K562 (cell line): Measurements from ENCODE around the gene PPP4R3B. TPM values are rescaled to one million over a fixed set of nuclear protein-coding genes. Genes with fewer than 3 reads are reported as not detected.
A peak's percentile ranks its signal among the peaks of the same experiment; 100 is the strongest.

Experiments
- ATAC-seq: fragments of 200-7000 bp; cut with Tn5 transposase; 3 replicates; pipeline ENCODE4 v1.9.1; 2020; ENCODE audit warnings: moderate library complexity
- BruUV-seq: library from RNA; stranded (reverse); fragments of 400-500 nt; replicated peaks from 2 replicates; lab custom pipeline; 2021; lab: Mats Ljungman, UMichigan
- CTCF ChIA-PET: fragments of 300-600 bp; formaldehyde crosslinking; extraction: SDS; loops from one replicate; lab custom pipeline; 2021; ENCODE audit warnings: low intra/inter-chr PET ratio; lab: Yijun Ruan, JAX
- POLR2A ChIA-PET: fragments of 300-600, 350-650 bp; sonication (Branson Sonifier 250); formaldehyde crosslinking; extraction: SDS; loops from one replicate; lab custom pipeline; 2021; ENCODE audit warnings: antibody characterized with exemption, inconsistent platforms; lab: Yijun Ruan, JAX
- DNase-seq, 4 experiments: peaks; one replicate each; pipeline versions ENCODE4 v3.0.0 to v3.0.0-alpha.2; 2011 to 2018; ENCODE audit warnings: low spot score in 3 of 4, mixed read lengths in 3 of 4; ENCODE audit errors: extremely low read depth in 1 of 4
- FAIRE-seq: peaks from 2 replicates; lab custom pipeline; 2011; peaks lifted over from hg19 to GRCh38; lab: Jason Lieb, UNC
- H2AFZ ChIP-seq: 2 replicates; pipeline ENCODE4 v1.6.0; 2011; ENCODE audit warnings: low read depth, low read length, control low read depth, inconsistent platforms
- H3K27ac ChIP-seq: fragments of 200-600 bp; 3 replicates; pipeline ENCODE4 v1.8.0; 2011; ENCODE audit warnings: low read depth, mild to moderate bottlenecking, control low read depth, inconsistent platforms, low read length, moderate library complexity, mixed read lengths; ENCODE audit errors: extremely low read depth
- H3K27me3 ChIP-seq, 2 experiments: fragments of 300-600 bp in 1 of 2; 2 replicates in 1 of 2; 3 replicates in 1 of 2; pipeline versions ENCODE4 v1.6.0 to v1.8.0; 2011; ENCODE audit warnings: inconsistent platforms in 2 of 2, low read length in 2 of 2, mild to moderate bottlenecking in 1 of 2, mixed read lengths in 1 of 2, moderate library complexity in 1 of 2; ENCODE audit not compliant: control insufficient read depth in 2 of 2, insufficient read depth in 2 of 2
- H3K36me3 ChIP-seq: fragments of 300-600 bp; 3 replicates; pipeline ENCODE4 v1.8.0; 2011; ENCODE audit warnings: mild to moderate bottlenecking, low read length, inconsistent platforms; ENCODE audit not compliant: control insufficient read depth, insufficient read depth
- H3K4me1 ChIP-seq, 2 experiments: fragments of 200-600 bp in 1 of 2; replicated peaks in 1 of 2; 2 replicates in 1 of 2; 3 replicates in 1 of 2; pipeline versions ENCODE4 v1.5.1 to v1.8.0; 2011; ENCODE audit warnings: inconsistent platforms in 2 of 2, low read length in 2 of 2, mild to moderate bottlenecking in 1 of 2, mixed read lengths in 1 of 2, moderate library complexity in 1 of 2; ENCODE audit not compliant: control insufficient read depth in 2 of 2, insufficient read depth in 2 of 2
- H3K4me2 ChIP-seq: 2 replicates; pipeline ENCODE4 v1.6.1; 2011; ENCODE audit warnings: low read length, control low read depth, inconsistent platforms, mixed read lengths; ENCODE audit not compliant: insufficient read depth
- H3K4me3 ChIP-seq: fragments of 200-600 bp; sonication (generic), shearing (Covaris generic); 2 replicates; pipeline ENCODE4 v1.5.1; 2016; ENCODE audit warnings: control low read depth, inconsistent platforms
- H3K79me2 ChIP-seq: fragments of 200-600 bp; 3 replicates; pipeline ENCODE4 v1.8.0; 2011; ENCODE audit warnings: low read length, inconsistent platforms; ENCODE audit not compliant: control insufficient read depth, insufficient read depth
- H3K9ac ChIP-seq, 2 experiments: 2 replicates each; pipeline versions ENCODE4 v1.6.0 to v1.6.1; 2011; ENCODE audit warnings: low read depth in 2 of 2, low read length in 2 of 2, control low read depth in 1 of 2, inconsistent platforms in 1 of 2, mild to moderate bottlenecking in 1 of 2, mixed read lengths in 1 of 2; ENCODE audit not compliant: insufficient read depth in 1 of 2
- H3K9me1 ChIP-seq: one replicate; pipeline ENCODE4 v1.6.0; 2011; ENCODE audit warnings: inconsistent platforms, mild to moderate bottlenecking, low read length, moderate library complexity; ENCODE audit not compliant: control insufficient read depth, insufficient read depth
- H3K9me3 ChIP-seq: replicated peaks from 2 replicates; pipeline ENCODE4 v1.5.1; 2011; ENCODE audit warnings: low read depth, low read length, inconsistent platforms; ENCODE audit not compliant: control insufficient read depth, insufficient read depth
- H4K20me1 ChIP-seq: replicated peaks from 2 replicates; pipeline ENCODE4 v1.6.1; 2011; ENCODE audit warnings: low read length, inconsistent platforms, mixed read lengths; ENCODE audit not compliant: control insufficient read depth, insufficient read depth
- CHD4 ChIP-seq: fragments of 200-600 bp; sonication (generic); IDR thresholded peaks from 3 replicates; pipeline ENCODE4 v1.6.1; 2012; ENCODE audit warnings: low read depth, mild to moderate bottlenecking, mixed read lengths, low read length, inconsistent platforms; ENCODE audit not compliant: insufficient read depth, insufficient replicate concordance, poor library complexity, severe bottlenecking
- FOXJ2 ChIP-seq: fragments of 200-800 bp; sonication (Bioruptor generic); IDR thresholded peaks from 2 replicates; pipeline ENCODE4 v1.6.1; 2016; ENCODE audit warnings: missing genetic modification characterization, missing compliant biosample characterization
- HES1 ChIP-seq: fragments of 450-650 bp; IDR thresholded peaks from 2 replicates; pipeline ENCODE4 v1.6.1; 2016; ENCODE audit warnings: low read depth, mild to moderate bottlenecking, moderate library complexity
- NFXL1 ChIP-seq: fragments of 450-650 bp; formaldehyde crosslinking; IDR thresholded peaks from 2 replicates; pipeline ENCODE4 v1.4.0; 2021; ENCODE audit warnings: mild to moderate bottlenecking
- REST ChIP-seq, 2 experiments: fragments of 450-650 bp; formaldehyde crosslinking in 1 of 2; IDR thresholded peaks; 2 replicates each; pipeline versions ENCODE4 v1.4.0 to v1.6.1; 2014 to 2020; ENCODE audit warnings: mild to moderate bottlenecking in 2 of 2, borderline replicate concordance in 1 of 2, low read depth in 1 of 2
- ZBTB26 ChIP-seq: fragments of 450-650 bp; formaldehyde crosslinking; IDR thresholded peaks from 2 replicates; pipeline ENCODE4 v1.4.0; 2022; ENCODE audit warnings: missing genetic modification characterization
- ZNF431 ChIP-seq: sonication (generic); formaldehyde crosslinking; IDR thresholded peaks from 2 replicates; pipeline ENCODE4 v1.8.0; 2022; ENCODE audit warnings: mild to moderate bottlenecking, missing genetic modification reagents
- ZSCAN29 ChIP-seq: fragments of 450-650 bp; IDR thresholded peaks from 2 replicates; pipeline ENCODE4 v1.6.1; 2017
- WGBS: fragments of 100-300 bp; shearing (Covaris generic); methylation state at CpG from one replicate; pipeline ENCODE4 v1.1.6; 2016; ENCODE audit warnings: low coverage, mixed read lengths; ENCODE audit not compliant: insufficient coverage; ENCODE audit errors: missing lambda C conversion rate; 5-methylcytosine and 5-hydroxymethylcytosine counted together
- in situ Hi-C: fragments of 300-500 bp; cut with MboI; formaldehyde crosslinking; loops from 4 replicates; pipeline ENCODE4 v1.15.0; 2018; ENCODE audit warnings: inconsistent platforms, mixed read lengths
- intact Hi-C: fragments of 100-400 bp; cut with micrococcal nuclease; formaldehyde crosslinking; loops from 2 replicates; pipeline ENCODE4 v1.14.2; 2022
- polyA plus RNA-seq, 8 experiments: library from polyadenylated mRNA; depleted of rRNA in 4 of 8; stranded (reverse) in 5 of 8; unstranded in 3 of 8; fragments of >200 nt; fragmentation: Nextera tagmentation in 2 of 8; fragmentation: Illumina TruSeq in 1 of 8; extraction: Ambion mirVana in 2 of 8; extraction: Trizol in 1 of 8; gene quantifications; 2 replicates each; pipeline versions ENCODE4 v1.2.1 to v1.2.3, GENCODE V29; 2011 to 2014; ENCODE audit warnings: inconsistent platforms in 1 of 8, missing spikeins in 1 of 8
- total RNA-seq, 7 experiments: library from RNA; depleted of rRNA in 6 of 7; stranded (reverse); fragments of >200 nt in 6 of 7; fragmentation: Illumina TruSeq in 2 of 7; extraction: Trizol in 2 of 7; gene quantifications; 2 replicates each; pipeline versions ENCODE4 v1.2.1 to v1.2.3, GENCODE V29; 2011 to 2021; ENCODE audit warnings: low replicate concordance in 1 of 7

The PPP4R3B gene
- total and polyA plus RNA-seq, 9 of the 15 experiments (the other 6 are each of a cell fraction or from before 2014, with no cell fraction given), result 13.2 to 59.2 (median 41.9) TPM

GRCh38 chr2:55518841-55519165 is 98.6 kb downstream of the PPP4R3B start:
- POLR2A ChIA-PET, result interaction anchor here (0.6 to 2.6 kb wide), 15 partner anchors 10 to 233 kb away, joined by 3 to 10 read pairs (median 4); partner anchors contain the start of genes CCDC88A and PPP4R3B
- Histone ChIP-seq H3K4me1 (peaks cover 2 to 3% of the 10 kb centered on the region in 2 experiments; a peak in 2 of 5 replicates), H3K9me1 (no peaks in the 10 kb centered on the region), H3K27me3 (no peaks in the 10 kb centered on the region), H3K9ac (peak overlapping the region; percentile 69 to 81), H3K4me2 (peak overlapping the region; percentile 95), H2AFZ (peak overlapping the region; percentile 92), H3K36me3 (peaks cover 5% of the 10 kb centered on the region; the same call in 1 of the 3 replicates), H3K9me3 (no peaks in the 10 kb centered on the region), H3K79me2 (peaks cover 20% of the 10 kb centered on the region; the same call in 2 of the 3 replicates), H4K20me1 (no peaks in the 10 kb centered on the region), H3K27ac (peak overlapping the region; percentile 69), H3K4me3 (peak overlapping the region; percentile 84)
- in situ Hi-C loops, result no loop called here
- FAIRE-seq, result no peak
- peak; percentile 44 for ATAC-seq
- intact Hi-C loops, result loop anchor here (2.0 to 5.0 kb wide), 3 partner anchors 58 to 102 kb away; partner anchors contain the start of genes CCDC88A and PPP4R3B
- BruUV-seq, result TSS peak; percentile 90
- peak; percentile 14 to 40 (median 22) for DNase-seq
- CTCF ChIA-PET, result no interaction called here
- 3% methylated on average over 9 of the region's 9 CpGs for WGBS
- no peak for TF ChIP-seq REST (IDR thresholded peaks at IDR 0.05; ENCODE audit: borderline replicate concordance)
- 0 out of 2 replicates have a peak, but pooled peaks have one; percentile 48 for TF ChIP-seq REST (CRISPR knock-in tag; IDR thresholded peaks at IDR 0.05; ENCODE audit: low read depth)
- no peak for TF ChIP-seq NFXL1 (CRISPR knock-in tag)
- 0 out of 2 replicates have a peak, but pooled peaks have one; percentile 49 for TF ChIP-seq ZNF431 (CRISPR knock-in tag)
- no peak for TF ChIP-seq ZSCAN29
- 0 out of 2 replicates have a peak, but pooled peaks have one; percentile 7 for TF ChIP-seq HES1
- no peak for TF ChIP-seq CHD4
- peak; percentile 72 for TF ChIP-seq FOXJ2 (tag)
- no peak for TF ChIP-seq ZBTB26 (CRISPR knock-in tag)
